HG03469 (cell line): ENCODE measurements around the gene CAMSAP2.
"Not testable (repeated sequence)": the region's sequence is repeated elsewhere in the genome, so short reads cannot be mapped to it uniquely, and the experiment has no call there.

ENCODE experiments used
- ATAC-seq: cut with Tn5 transposase; IDR thresholded peaks from one replicate; pipeline ENCODE4 v1.9.1; 2021; ENCODE audit warnings: mild to moderate bottlenecking, moderate library complexity, moderate number of reproducible peaks; ENCODE audit not compliant: unreplicated experiment

The CAMSAP2 gene

DNA sequence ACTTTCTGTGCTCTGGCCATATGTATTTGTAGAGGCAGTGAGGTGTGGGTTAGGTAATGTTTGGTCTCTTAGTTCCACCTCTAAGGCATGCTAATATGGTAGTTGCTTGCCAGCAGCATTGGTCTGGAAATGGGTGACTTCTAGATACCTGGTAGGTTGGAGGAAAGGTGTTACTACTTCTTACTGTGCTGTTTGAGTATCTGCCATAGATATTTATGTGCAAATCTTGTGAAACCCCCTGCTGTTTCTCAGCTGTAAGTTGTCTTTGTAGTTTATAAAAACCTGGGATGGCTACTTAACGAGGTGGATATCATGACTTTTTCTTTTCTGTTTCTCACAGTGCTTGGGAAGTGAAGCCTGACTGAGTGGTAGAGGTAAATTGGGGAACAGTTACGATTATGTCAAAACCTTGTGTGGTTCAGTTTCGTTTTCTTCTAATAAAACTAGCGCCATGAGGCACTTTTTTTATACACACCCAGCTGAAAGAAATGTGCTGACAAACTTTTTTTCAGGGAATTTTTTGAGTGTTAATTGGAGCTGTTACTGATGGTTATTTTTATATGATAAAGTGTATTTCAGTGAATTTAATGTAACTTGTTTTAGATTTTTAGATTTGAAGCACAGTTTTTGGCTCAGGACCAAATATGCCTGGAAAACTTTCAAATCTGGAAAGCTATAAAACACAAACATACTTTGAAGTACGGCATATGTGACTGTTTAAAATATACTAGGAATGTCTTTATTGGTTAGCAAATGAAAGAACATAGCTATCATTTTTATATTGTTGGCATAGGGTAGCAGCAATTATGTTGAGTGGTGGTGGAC lies 42.1 kb downstream of the CAMSAP2 start:
- no peak for ATAC-seq

DNA sequence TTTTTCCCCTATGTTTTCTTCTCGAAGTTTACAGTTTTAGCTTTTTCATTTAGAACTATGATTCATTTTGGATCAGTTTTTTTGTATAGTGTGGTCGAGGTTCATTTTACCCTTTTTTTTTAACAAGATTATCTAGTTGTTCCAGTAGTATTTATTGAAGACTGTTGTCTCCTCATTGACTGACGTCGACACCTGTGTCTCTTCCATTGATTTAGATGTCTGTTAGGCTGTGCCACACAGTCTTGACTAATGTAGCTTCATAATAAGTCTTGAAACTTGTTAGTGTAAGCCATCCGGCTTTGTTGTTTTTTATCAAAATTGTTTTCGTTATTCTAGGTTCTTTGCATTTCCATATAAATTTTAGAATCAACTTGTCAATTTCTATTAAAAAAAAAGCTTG lies 45.2 kb downstream of the CAMSAP2 start:
- ATAC-seq, result no peak

- no peak for ATAC-seq
Observed at GRCh38 chr1:200784576-200784975, 45.9 kb downstream of the CAMSAP2 start.

DNA sequence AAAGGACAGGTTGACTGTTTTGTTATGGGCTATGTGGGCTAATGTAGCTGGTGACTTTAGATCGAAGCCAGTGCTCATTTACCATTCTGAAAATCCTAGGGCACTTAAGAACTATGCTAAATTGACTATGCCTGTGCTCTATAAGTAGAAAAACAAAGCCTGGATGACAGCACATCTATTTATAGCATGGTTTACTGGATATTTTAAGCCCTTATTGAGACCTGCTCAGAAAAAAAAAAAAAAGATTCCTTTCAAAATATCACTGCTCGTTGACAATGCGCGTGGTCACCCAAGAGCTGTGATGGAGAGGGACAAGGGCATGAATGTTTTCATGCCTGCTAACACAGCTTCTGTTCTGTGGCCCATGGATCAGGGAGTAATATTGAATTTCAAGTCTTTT lies 48.1 kb downstream of the CAMSAP2 start:
- ATAC-seq, result no peak

DNA sequence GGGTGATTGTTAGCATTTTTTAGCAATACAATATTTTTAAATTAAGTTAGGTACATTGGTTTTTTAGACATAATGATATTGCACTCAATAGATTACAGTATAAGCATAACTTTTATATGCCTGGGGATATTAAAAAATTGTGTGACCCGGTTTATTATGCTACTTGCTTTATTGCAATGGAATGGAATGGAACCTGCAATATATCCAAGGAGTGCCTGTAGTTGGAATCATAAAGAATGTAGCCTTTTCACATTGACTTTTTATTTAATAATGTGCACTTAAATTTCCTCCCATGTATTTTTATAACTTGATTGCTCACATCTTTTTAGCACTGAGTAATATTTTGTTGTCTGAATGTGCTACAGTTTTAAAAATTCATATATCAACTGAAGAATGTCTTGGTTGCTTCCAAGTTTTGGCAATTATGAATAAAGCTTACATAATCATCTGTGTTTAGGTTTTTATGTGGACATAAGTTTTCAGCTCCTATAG lies 49.2 kb downstream of the CAMSAP2 start:
- ATAC-seq, result no peak

DNA sequence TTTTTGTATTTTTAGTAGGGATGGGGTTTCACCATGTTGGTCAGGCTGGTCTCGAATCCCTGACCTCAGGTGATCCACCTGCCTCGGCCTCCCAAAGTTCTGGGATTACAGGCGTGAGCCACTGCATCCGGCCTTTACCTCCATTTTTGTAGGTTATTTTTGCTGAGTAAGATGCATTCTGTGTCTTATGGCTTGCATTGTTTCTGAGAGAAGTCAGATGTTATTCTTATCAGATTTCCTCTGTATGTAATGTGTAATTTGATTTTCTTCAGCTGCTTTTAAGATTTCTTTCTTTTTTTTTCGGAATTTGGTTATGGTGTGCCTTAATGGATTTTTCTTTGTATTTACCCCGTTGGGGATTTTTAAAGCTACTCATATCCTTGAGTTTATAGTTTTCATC lies 52.3 kb downstream of the CAMSAP2 start:
- ATAC-seq, result not testable (repeated sequence)

DNA sequence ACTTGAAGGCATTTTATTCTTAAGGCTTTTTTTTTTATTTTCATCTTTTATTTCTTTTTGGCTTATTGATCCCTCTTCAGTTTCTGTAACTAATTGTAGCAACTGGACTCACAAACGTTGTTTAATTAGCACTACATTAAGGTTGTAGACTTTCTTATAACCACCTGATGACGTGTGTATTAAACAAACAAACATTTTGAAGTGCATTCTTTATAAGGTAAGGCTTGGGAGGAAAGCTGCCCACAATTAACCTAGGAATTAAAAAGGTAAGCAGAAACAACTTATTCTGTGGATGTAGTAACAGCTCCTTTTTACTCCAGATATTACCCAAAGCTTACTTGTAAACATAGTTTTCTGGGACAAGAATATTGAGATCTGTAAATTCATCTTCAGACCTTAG lies 55.0 kb downstream of the CAMSAP2 start:
- ATAC-seq, result no peak

GRCh38 chr1:200794506-200795065 lies 55.9 kb downstream of the CAMSAP2 start:
- no peak for ATAC-seq

DNA sequence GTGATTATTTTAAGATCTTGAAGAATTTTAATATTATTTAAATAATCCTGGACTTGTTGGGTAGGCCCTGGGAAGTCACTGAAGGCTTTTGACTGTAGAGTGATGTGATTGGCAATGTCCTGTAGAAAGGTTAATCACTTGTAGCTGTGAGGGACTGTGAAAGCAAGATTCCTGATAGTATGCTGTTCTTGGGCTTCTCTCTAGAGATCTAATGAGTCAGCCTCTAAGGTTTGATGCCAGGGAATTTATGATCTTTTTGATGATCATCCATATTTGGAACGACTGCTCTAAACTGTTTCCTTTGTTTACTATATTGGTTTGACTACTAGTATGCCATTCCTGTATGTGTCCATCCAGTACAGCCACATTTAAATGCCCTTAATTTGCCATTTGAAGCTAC lies 56.5 kb downstream of the CAMSAP2 start:
- ATAC-seq, result no peak

DNA sequence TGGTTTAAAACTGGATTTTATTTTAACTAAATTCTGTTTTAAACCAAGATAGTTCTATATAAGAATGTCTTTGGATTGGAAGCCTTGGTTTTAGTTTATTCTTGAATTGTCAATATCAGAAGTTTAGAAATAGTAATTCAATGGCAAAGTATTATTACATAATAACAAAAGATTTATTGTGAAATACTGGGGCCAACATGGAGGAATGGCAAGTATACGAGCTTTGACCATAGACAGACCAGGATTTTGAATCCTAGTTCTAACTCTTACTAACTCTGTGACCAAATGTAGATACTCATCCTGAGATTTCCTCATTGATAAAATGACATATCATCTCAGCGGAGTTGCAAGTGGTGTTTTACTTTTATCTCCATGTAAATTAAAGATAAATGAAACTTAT lies 63.3 kb downstream of the CAMSAP2 start:
- no peak for ATAC-seq

DNA sequence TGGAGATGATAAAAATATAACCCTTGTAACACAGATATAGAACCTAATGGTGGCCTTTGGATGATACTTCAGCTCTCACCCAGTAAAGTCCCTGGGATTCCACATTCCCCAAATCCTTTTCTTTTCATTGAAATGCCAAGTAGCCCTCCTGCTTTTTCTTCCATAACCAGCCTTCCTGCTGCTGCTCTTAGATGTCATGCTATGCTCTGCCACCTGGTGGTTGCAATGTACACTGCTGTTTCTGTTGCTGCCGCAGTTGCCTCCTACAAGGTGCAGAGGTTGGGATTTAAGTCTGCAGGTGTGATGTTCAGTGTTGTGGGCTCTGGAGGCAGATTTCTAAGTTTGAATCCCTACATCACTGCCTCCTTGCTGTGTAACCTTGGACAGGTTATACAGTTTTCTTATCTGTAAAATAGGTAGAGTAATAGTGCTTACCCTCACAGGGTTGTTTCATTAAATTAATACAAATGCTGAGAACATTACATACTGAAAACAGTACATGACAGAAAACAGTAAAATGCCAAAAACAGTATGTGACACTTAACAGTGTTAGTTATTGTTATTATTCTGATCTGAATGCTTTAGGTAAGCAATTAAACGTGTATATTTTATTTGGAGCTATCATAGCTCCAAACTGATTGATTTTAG lies 64.3 kb downstream of the CAMSAP2 start:
- no peak for ATAC-seq

GRCh38 chr1:200805719-200806118 lies 67.0 kb downstream of the CAMSAP2 start:
- ATAC-seq, result no peak

DNA sequence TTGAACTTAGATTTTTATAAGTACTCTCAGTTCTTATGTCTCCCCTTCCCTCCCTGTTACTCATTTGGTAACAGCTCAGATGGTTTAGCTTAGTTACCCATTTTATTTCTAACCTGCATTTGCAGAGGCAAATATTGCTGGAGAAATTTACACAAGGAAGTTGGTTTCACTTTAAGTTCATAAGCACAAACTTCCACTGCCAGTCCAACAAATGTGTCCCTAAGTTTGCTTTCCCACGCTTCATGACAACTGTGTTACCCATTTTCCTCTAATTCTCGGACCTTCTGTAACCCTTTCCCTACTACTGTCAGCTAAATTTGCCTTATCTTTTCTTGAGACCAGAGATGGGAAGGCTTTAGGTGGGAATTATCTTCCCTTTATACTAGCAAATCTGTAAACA lies 70.2 kb downstream of the CAMSAP2 start:
- no peak for ATAC-seq

DNA sequence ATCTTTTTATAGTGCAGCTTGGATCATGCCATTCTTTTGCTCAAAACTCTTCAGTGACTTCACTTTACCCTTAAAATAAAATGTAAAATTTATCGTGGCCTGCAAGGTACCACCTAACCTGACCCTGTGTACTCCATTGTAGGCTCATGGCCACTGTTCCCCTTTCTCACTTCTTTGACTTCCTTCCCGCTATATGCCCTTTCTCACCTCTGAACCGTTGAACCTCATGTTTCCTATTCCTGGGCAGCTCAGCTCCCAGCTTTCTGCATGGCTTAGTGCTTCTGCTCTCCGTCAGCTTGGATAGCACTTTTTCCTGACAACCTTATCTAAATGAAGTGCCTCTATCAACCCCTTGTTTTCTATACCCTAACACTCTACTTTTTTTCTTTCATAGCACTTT lies 73.0 kb downstream of the CAMSAP2 start:
- ATAC-seq, result no peak

DNA sequence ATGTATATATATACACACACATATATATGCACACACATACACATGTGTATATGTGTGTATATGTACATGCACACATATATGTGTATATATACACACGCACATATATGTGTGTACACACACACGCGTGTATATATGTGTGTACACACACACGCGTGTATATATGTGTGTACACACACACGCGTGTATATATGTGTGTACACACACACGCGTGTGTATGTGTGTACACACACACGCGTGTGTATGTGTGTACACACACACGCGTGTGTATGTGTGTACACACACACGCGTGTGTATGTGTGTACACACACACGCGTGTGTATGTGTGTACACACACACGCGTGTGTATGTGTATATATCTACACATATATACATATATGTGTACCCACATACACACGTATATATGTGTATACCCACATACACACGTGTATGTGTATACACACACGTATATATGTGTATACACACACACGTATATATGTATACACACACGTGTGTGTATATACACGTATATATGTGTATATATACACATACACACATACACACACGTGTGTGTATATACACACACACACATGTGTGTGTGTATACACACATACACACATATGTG lies 78.0 kb downstream of the CAMSAP2 start:
- not testable (repeated sequence) for ATAC-seq

DNA sequence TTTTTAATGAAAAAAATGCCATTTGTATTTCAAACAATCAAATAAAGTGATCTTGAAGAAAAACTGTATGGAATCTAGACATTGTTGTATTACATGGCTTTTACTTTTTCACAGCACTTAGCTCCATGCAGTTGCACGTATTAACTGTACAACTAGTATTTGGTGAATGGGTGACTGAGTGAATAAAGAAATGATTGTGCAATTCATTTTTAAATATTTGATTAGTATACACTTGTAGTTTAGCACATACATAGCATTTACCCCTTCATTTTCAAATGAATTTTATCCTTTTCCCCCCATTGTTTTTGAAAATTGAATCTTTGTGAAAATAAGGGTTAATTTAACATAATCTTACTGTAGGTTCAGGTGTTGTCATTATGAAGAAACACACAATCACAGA lies 79.6 kb downstream of the CAMSAP2 start:
- ATAC-seq, result no peak

- ATAC-seq, result no peak
Observed at GRCh38 chr1:200819726-200820125, 81.0 kb downstream of the CAMSAP2 start.

DNA sequence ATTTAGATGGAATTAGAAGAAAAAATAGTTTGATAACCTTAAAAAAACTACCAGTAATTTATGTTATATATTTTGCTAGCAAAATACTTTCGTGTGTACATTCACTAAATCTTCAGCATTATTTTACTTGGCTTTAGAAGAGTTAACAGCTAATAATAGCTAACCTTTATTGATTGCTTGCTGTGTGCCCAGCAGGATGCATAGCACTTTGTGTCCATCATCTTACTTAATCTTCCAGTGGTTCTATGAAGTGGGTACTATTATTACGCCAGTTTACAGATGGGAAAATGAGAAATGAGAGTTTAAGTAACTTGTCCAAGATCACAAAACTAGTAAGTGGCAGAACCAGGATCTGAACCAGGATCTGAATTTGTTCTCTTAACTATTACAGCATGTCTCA lies 92.4 kb downstream of the CAMSAP2 start:
- ATAC-seq, result no peak

GRCh38 chr1:200834383-200834782 lies 95.7 kb downstream of the CAMSAP2 start:
- no peak for ATAC-seq

GRCh38 chr1:200836213-200836612 lies 97.5 kb downstream of the CAMSAP2 start:
- no peak for ATAC-seq

DNA sequence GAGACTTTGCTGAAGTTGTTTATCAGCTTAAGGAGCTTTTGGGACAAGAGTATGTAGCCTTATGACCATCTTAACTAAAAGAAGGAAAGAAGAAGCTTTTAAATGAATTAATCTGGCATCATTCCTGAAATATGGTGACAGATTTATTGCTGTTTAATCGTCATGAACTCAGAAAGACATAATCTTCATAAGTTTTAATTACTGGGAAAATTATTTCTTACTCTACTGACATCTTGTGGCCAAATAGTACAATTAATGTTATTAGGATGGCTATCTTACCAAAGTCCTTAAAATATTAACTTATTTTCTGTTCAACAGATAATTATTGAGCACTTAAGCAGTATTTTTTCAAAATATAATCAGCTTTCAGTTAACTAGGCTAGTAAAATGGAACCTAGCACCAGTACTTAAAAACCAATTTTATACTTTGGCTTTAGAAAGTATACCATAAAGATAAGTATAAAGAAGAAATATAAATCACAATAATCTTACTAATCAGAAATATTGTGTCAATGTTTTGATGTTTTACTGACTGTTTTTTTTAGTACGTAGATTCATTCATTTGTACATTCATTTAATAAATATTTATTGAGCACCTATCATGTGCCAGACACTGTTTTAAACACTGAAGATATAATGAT lies 99.4 kb downstream of the CAMSAP2 start:
- ATAC-seq, result no peak
